ENCODE measurements around the gene TMED10.

- TF ChIP-seq CTCF (conservative IDR thresholded peaks at IDR 0.05; ENCODE audit: low read length) (no peak), EZH2phosphoT487 (IDR thresholded peaks at IDR 0.05; ENCODE audit: borderline replicate concordance, low read depth, low read length) (no peak)
These were observed 11.7 kb upstream of the TMED10 start for GRCh38 chr14:75188086-75188485.

Data from OCI-LY7 (cell line).